T follicular helper cell (primary cell): Measurements from ENCODE around the gene MUS81.
"Not testable (repeated sequence)": the region's sequence is repeated elsewhere in the genome, so short reads cannot be mapped to it uniquely, and the experiment has no call there.

ENCODE experiments used
- DNase-seq: peaks from one replicate; pipeline ENCODE4 v3.0.0-alpha.2; 2020; ENCODE audit warnings: low read depth

Gene MUS81

GRCh38 chr11:65848693-65849092, 11.5 kb upstream of the MUS81 start:
- DNase-seq = not testable (repeated sequence)

GRCh38 chr11:65849366-65849765, 10.9 kb upstream of the MUS81 start:
- no peak for DNase-seq

GRCh38 chr11:65849771-65850216, 10.4 kb upstream of the MUS81 start:
- no peak for DNase-seq

DNA sequence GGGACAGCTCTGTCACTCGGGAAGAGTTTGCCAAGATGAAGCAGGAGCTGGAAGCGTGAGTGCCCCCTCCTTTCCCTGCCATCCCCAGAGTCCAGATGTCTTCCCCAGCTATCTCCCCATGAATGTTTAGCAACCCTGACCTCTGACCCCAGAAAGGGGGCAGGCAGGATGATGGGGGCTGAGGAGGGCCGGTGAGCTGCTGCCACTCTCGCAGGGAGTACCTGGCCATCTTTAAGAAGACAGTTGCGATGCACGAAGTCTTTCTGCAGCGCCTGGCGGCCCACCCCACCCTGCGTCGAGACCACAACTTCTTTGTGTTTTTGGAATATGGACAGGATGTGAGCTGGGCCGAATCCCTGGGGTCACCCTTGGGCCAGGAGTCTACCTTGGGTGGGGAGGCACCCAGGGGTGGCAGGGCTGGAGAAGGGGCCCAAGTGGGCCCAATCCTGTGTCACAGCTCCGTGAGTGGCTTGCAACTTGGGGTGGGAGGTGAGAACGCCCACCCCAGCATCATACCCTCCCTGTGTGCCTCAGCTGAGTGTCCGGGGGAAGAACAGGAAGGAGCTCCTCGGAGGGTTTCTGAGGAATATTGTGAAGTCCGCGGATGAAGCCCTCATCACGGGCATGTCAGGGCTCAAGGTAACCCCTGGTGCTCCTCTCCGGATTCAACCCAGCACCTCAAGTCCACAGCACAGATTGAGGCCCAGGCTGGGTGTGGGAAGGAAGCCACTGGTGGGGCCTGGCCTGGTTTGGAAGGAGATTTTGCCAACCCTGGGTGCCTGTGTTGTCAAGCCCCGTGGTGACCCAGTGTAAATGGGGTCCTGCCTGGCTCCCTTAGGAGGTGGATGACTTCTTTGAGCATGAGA, 9.8 kb upstream of the MUS81 start:
- no peak for DNase-seq

DNA sequence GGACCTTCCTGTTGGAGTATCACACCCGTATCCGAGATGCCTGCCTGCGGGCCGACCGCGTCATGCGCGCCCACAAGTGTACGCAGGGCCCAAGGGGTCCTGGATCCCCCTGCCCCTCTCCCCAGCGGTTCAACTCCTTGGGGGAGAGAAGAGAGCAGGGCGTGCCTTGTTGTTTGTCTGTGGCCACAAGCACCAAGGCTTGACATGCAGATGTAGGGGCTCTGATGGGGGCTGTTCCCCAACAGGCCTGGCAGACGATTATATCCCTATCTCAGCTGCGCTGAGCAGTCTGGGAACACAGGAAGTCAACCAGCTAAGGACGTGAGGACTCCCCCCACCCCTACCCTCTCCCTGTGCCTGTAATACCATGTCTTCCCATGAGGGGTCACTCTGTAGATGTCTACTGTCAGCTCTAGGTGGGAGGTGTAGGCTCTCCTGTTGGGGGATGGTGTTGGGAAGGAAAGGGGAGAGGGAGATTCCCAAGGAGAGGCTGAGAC, 9.1 kb upstream of the MUS81 start:
- no peak for DNase-seq

- DNase-seq = no peak
Measured at GRCh38 chr11:65851811-65852507, 8.3 kb upstream of the MUS81 start.

GRCh38 chr11:65852508-65853245, 7.6 kb upstream of the MUS81 start:
- DNase-seq = no peak

GRCh38 chr11:65853246-65853979, 6.8 kb upstream of the MUS81 start:
- no peak for DNase-seq

GRCh38 chr11:65854161-65854592, 6.1 kb upstream of the MUS81 start:
- DNase-seq = no peak

- DNase-seq = no peak
Measured at GRCh38 chr11:65854852-65855837, 5.1 kb upstream of the MUS81 start.

- no peak for DNase-seq
Measured at GRCh38 chr11:65855927-65856363, 4.3 kb upstream of the MUS81 start.

- DNase-seq = peak; percentile 76
Measured at GRCh38 chr11:65856689-65857499, 3.3 kb upstream of the MUS81 start.

DNA sequence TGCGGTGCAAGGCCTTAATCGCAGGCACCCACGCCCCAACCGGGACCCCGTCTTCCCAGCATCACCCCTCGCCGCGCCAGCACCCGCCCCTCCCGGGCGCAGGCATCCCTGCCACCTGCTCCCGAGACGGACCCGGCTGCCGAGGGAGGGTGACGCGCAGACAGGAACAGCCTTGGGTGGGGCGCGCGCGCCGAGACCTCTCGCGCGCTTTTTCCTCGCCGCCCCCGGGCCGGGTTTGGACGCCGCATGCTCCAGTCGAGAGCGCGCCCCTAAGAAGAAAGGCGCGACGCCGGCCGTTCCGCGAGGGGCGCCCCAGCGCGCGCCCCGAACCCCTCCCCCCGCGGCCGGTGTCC, 2.8 kb upstream of the MUS81 start:
- DNase-seq = peak; percentile 56

DNA sequence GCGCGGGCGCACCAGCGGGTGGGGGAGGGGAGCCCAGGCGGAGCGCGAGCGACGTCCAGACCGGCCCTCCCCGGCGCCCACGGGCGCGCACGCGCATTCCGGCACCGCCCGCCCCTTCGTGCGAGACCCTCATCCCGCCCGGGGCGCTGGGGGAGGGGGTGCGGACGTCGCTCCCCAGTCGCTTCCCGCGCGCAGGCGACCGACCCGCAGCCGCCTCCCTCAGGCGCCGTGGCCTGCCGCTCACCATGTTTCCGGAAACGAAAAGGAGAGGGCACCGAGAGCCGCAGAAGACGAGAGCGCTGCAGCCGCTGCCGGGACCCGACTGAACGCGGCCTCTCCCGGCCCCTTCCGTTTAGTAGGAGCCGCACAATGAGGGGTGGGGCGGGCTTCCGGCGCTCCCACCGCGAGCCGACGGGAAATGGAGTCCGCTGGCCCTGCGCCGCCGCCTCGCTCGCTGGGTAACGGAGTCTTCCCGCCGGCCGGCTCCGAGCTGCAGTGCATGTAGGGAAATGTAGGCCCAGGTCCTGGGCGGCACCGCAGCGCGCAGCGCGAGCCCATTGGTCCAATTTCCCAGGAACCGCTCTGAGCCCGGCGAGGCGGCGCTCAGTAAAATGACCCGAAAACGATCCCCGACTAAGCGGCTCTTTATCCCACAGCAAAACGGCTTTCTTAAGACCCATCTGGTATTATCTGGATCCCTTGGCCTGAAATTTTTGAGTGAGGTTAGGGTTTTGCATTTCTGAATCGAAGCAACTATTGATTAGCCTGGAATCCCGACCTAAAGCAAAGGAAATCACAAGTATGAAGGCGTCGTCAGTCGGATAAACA, 2.2 kb upstream of the MUS81 start, which contains the start of gene CFL1:
Gene CFL1, minus strand, starts transcription at position 328 of the 828 bp plus-strand sequence. Its CDS starts 81 bp downstream, at position 247.
- DNase-seq = peak; percentile 95

DNA sequence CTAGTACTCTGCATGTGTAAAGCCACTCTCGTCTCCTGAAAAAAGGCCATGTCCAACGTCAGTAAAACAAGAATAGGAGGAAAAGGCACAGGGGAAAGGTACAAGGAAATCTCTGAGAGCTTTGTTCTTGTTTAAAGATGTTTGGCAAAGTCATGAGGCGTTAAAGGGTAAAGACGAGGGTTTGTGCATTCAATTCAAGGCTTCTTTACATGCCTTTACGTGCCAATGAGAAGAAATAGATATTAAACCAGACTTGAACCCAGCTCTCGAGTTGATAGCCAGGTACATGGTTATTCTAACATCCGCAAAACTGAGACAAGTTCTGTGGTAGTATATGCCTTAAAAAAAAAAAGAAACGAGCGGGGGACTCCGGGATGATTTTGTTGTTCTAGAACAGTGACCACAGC, 1.5 kb upstream of the MUS81 start:
- DNase-seq = no peak

- peak; percentile 92 for DNase-seq
Measured at GRCh38 chr11:65859095-65859811, 980 bp upstream of the MUS81 start.

GRCh38 chr11:65859812-65860277, 388 bp upstream of the MUS81 start:
- DNase-seq = no peak

DNA sequence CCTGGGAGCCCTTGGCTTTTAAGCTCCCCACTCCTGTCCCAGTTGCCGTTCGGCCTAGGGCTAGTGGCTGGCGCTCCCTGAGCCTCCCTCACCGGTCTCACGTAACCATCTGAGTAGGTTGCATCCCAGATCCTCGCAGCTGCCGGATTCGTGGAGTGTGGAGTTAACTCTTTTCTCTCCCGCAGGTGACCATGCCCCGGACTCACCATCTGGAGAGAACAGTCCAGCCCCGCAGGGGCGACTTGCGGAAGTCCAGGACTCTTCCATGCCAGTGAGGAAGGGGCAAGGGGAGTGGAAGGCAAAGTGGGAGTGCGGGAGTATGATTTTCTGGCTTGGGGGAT, 902 bp downstream of the MUS81 start:
- DNase-seq = no peak
